AG04450 (cell line): ENCODE data around the gene CASR. TPM values are rescaled to one million over a fixed set of nuclear protein-coding genes. Genes with fewer than 3 reads are reported as not detected.

ENCODE experiments used
- CTCF ChIA-PET: fragments of 300-600, 350-600 bp; formaldehyde crosslinking; extraction: SDS; loops from one replicate; lab custom pipeline; 2022; ENCODE audit warnings: antibody characterized with exemption, inconsistent platforms; lab: Charles Lee
- POLR2A ChIA-PET: fragments of 350-600 bp; formaldehyde crosslinking; extraction: SDS; loops from one replicate; lab custom pipeline; 2021; ENCODE audit warnings: antibody characterized with exemption, inconsistent platforms; lab: Yijun Ruan, JAX
- DNase-seq: peaks from one replicate; pipeline ENCODE4 v3.0.0-alpha.2; 2011; ENCODE audit warnings: low read depth, low spot score
- H3K27ac ChIP-seq: one replicate; pipeline ENCODE4 v1.5.1; 2012; ENCODE audit warnings: low read depth, low read length, control low read depth
- H3K27me3 ChIP-seq: one replicate; pipeline ENCODE4 v1.6.0; 2012; ENCODE audit warnings: low read length; ENCODE audit not compliant: control insufficient read depth, insufficient read depth
- H3K4me3 ChIP-seq: 2 replicates; pipeline ENCODE4 v1.5.1; 2011; ENCODE audit warnings: mild to moderate bottlenecking, low read depth, low read length, control low read depth
- H3K9me3 ChIP-seq: 2 replicates; pipeline ENCODE4 v1.5.1; 2012; ENCODE audit warnings: low read length; ENCODE audit not compliant: control insufficient read depth, insufficient read depth
- polyA plus RNA-seq: library from polyadenylated mRNA; depleted of rRNA; stranded (reverse); fragments of >200 nt; gene quantifications from 2 replicates; pipeline ENCODE4 v1.2.3, GENCODE V29; 2011
- TF ChIP-seq, protein P1 (sequence below): IDR thresholded peaks from 2 replicates; pipeline ENCODE4 v1.5.1; 2011; ENCODE audit warnings: low read depth, low read length, control low read depth, inconsistent platforms

CASR gene
- polyA plus RNA-seq, 1 experiment = not detected

DNA sequence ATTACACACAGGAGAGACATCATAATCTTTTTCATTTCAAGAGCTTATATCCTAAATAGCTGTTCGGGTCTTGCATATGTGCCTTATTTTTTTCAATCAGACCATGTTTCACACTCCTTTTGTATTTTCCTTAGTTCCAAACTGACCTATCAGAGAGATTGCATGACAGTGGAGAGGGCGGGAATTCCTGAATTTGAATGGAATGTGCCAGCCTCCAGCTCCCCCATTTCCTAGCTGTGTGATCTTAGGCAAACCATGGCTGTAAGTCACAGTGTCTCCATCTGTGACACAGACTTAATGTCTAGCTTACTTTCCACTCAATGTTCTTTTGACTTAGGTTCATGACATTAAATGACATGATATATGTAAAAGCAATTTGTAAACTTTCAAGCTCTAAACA lies 79.6 kb downstream of the CASR start:
- TF ChIP-seq, protein P1, sequence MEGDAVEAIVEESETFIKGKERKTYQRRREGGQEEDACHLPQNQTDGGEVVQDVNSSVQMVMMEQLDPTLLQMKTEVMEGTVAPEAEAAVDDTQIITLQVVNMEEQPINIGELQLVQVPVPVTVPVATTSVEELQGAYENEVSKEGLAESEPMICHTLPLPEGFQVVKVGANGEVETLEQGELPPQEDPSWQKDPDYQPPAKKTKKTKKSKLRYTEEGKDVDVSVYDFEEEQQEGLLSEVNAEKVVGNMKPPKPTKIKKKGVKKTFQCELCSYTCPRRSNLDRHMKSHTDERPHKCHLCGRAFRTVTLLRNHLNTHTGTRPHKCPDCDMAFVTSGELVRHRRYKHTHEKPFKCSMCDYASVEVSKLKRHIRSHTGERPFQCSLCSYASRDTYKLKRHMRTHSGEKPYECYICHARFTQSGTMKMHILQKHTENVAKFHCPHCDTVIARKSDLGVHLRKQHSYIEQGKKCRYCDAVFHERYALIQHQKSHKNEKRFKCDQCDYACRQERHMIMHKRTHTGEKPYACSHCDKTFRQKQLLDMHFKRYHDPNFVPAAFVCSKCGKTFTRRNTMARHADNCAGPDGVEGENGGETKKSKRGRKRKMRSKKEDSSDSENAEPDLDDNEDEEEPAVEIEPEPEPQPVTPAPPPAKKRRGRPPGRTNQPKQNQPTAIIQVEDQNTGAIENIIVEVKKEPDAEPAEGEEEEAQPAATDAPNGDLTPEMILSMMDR = no peak
- Histone ChIP-seq H3K4me3 (no peak overlapping the region), H3K9me3 (no peaks in the 10 kb centered on the region), H3K27me3 (peaks cover 10% of the 10 kb centered on the region), H3K27ac (no peak overlapping the region)
- DNase-seq = no peak
- ChIA-PET CTCF (interaction anchor here (0.8 to 1.2 kb wide), 3 partner anchors 10 to 161 kb away, joined by 3 to 8 read pairs (median 3); no protein-coding TSS in a partner anchor), POLR2A (no interaction called here)

DNA sequence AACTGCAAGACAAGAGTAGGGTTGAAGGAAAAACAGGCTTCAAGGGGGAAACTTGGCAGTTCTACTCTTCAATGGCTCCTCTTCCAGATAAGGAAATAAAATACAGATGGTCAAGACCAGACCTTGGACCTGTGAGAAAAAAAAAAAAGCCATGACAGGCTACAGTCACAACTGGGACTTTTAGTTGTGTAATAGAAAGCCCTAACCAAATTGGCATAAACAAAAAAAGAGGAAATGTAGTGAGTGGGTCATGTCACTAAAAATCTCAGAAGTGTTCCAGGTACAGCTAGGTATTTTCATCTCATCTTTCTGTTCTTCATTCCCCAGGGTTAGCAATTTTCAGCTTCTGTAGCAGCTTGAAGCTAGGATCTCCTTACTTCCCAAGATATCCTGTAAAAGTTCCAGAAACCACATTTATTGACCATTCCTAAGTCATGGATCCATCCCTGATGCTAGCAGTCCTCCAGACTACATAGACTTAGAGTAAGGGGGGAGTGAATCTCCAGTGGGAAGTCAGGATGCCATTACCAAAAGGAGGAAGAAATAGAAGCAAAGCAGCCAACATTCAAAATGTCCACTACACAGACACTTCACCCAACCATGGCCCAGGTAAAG lies 80.6 kb downstream of the CASR start:
- ChIA-PET POLR2A (no interaction called here), CTCF (no interaction called here)
- peaks cover 10% of the 10 kb centered on the region for H3K27me3 ChIP-seq
- H3K27ac ChIP-seq = no peak overlapping the region
- TF ChIP-seq, protein P1 = no peak
- no peak overlapping the region for H3K4me3 ChIP-seq
- no peak for DNase-seq
- H3K9me3 ChIP-seq = no peaks in the 10 kb centered on the region

DNA sequence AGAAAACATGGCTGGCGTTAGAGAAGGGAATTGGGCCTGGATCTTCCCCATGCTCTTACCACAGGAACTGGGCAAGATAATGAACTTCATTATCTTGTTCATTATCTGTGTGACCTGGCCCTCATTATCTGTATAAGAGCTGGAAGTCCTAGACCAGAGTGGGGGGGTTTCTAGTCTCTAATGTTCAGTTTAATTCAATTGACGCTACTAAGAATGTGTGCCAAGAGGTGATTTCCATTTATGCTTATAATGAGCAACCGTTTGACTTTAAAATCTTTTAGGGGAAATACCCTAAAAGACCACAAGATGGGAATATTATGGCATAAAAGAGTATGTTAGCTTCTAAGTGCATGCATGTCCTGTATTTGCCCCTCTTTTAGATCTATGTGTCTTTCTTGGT lies 82.5 kb downstream of the CASR start:
- ChIA-PET POLR2A (no interaction called here), CTCF (interaction anchor here (0.8 to 1.5 kb wide), 2 partner anchors 29 to 165 kb away, joined by 3 to 6 read pairs; no protein-coding TSS in a partner anchor)
- TF ChIP-seq, protein P1 = no peak

DNA sequence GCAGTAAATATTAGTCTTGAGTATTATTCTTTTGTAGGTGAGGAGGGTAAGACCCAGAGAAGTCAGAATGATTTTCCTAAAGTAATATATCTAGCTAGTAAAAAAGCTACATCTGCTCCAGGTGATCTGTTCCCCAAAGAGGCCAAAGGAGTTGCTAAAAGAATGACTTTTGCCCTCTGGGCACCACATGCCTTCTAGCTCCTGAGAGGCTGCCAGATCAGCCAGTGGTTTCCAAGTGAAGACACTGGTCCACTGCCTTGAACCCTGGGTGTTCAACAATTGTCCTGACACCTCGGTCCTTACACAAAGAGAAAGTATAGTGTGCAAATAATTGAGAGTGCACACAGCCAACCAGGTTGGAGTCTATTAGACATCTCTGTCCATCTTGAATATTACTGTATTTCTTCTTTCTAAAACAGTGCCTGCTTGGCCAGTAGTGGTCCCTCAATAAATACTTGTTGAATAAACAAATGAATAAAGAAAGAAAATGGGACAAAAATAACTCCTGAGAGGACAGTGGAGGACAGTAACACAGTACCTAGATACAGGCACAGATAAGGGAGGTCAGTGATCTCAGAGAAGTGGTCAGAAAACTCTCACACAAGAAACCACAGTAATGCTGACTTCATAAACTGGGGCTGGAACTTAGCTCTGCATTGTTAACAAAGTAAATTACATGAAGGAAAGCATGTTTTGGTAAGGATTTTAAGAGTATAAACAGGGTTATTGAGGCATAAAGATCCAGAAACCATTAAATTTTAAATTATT lies 85.0 kb downstream of the CASR start:
- peaks cover 3% of the 10 kb centered on the region for H3K27me3 ChIP-seq
- DNase-seq = no peak
- no peaks in the 10 kb centered on the region for H3K9me3 ChIP-seq
- TF ChIP-seq, protein P1 = no peak
- H3K27ac ChIP-seq = no peak overlapping the region
- ChIA-PET CTCF (no interaction called here), POLR2A (no interaction called here)
- no peak overlapping the region for H3K4me3 ChIP-seq

More for the DNA sequence above, 82.5 kb downstream of the CASR start:
- H3K27ac ChIP-seq = no peak overlapping the region
- H3K9me3 ChIP-seq = no peaks in the 10 kb centered on the region
- H3K27me3 ChIP-seq = peaks cover 5% of the 10 kb centered on the region
- no peak for DNase-seq
- no peak overlapping the region for H3K4me3 ChIP-seq

DNA sequence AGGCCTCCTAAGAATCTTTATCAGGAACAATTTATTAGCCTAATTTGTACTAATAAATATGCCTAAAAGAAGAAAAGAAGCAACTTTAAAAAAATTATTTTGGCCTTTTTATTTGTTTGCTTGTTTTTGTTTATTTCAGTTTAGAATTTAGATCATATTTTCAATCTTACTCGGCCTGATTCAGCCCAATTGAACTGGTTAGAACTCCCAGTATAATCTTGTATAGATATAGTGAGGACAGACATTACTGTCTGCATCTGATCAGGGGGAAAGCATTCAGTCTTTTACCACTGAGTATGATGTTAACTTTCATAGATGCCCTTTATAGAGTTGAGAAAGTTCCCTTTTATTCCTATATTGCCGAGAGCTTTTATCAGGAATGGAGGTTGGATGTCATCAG lies 85.6 kb downstream of the CASR start:
- Histone ChIP-seq H3K9me3 (no peaks in the 10 kb centered on the region), H3K27me3 (peaks cover 3% of the 10 kb centered on the region), H3K4me3 (no peak overlapping the region), H3K27ac (no peak overlapping the region)
- TF ChIP-seq, protein P1 = no peak
- DNase-seq = no peak
- CTCF ChIA-PET = no interaction called here
- POLR2A ChIA-PET = no interaction called here
